Gastroesophageal sphincter (tissue), 4 donors: ENCODE measurements around the gene RASIP1. TPM values are rescaled to one million over a fixed set of nuclear protein-coding genes. Genes with fewer than 3 reads are reported as not detected.

Experiments
- ATAC-seq: fragments of 150-250 bp; one replicate; pipeline ENCODE4 v1.9.1; 2016; ENCODE audit warnings: mild to moderate bottlenecking, moderate library complexity
- H3K27ac ChIP-seq, 4 donors: fragments of 200-600 bp; sonication (generic) in 3 of 4; 1 replicate in 3 of 4; 2 replicates in 1 of 4; pipeline ENCODE4 v1.5.1; 2016 to 2019
- H3K27me3 ChIP-seq: fragments of 200-600 bp; sonication (generic); one replicate; pipeline ENCODE4 v1.5.1; 2019
- H3K36me3 ChIP-seq, 2 donors: fragments of 200-600 bp; sonication (generic); one replicate each; pipeline ENCODE4 v1.5.1; 2019; ENCODE audit warnings: control low read depth in 1 of 2
- H3K4me1 ChIP-seq, 3 donors: fragments of 200-600 bp; sonication (generic); 1 replicate in 2 of 3; 2 replicates in 1 of 3; pipeline ENCODE4 v1.5.1; 2016 to 2019; ENCODE audit warnings: control low read depth in 2 of 3
- H3K4me3 ChIP-seq, 2 donors: fragments of 200-600 bp; sonication (generic); one replicate each; pipeline ENCODE4 v1.5.1; 2019; ENCODE audit warnings: mild to moderate bottlenecking in 1 of 2, moderate library complexity in 1 of 2
- H3K9me3 ChIP-seq, 3 donors: fragments of 200-600 bp; sonication (generic); one replicate each; pipeline ENCODE4 v1.5.1; 2017 to 2019; ENCODE audit warnings: control low read depth in 2 of 3
- CTCF ChIP-seq, 4 experiments: fragments of 200-600 bp in 2 of 4; fragments of 450-650 bp in 2 of 4; sonication (generic) in 1 of 4; IDR thresholded peaks; one replicate each; pipeline ENCODE4 v1.5.1; 2017 to 2019; ENCODE audit warnings: antibody characterized with exemption in 4 of 4, mild to moderate bottlenecking in 2 of 4, moderate library complexity in 2 of 4
- EP300 ChIP-seq: sonication (generic); formaldehyde crosslinking; IDR thresholded peaks from one replicate; pipeline ENCODE4 v1.6.1; 2017; ENCODE audit warnings: antibody characterized with exemption, mild to moderate bottlenecking
- POLR2A ChIP-seq, 2 donors: fragments of 450-650 bp; IDR thresholded peaks; one replicate each; pipeline ENCODE4 v1.6.1; 2017; ENCODE audit warnings: antibody characterized with exemption in 2 of 2, mild to moderate bottlenecking in 2 of 2, moderate library complexity in 1 of 2
- POLR2AphosphoS5 ChIP-seq: sonication (generic); formaldehyde crosslinking; IDR thresholded peaks from one replicate; pipeline ENCODE4 v1.6.1; 2017; ENCODE audit warnings: antibody characterized with exemption
- WGBS, 2 donors: methylation state at CpG; one replicate each; pipeline ENCODE4 v1.1.5; 2018; ENCODE audit warnings: low coverage in 1 of 2; 5-methylcytosine and 5-hydroxymethylcytosine counted together
- total RNA-seq, 4 donors: library from RNA; depleted of rRNA; stranded (reverse); fragments of >200 nt; gene quantifications; one replicate each; pipeline ENCODE4 v1.1.0, GENCODE V29; 2016

Gene RASIP1
- total RNA-seq, 4 donors from 2014 or later, result 9.8 to 16.4 (median 10.3) TPM

GRCh38 chr19:48674216-48674809, 66.1 kb downstream of the RASIP1 start:
- H3K4me3 ChIP-seq, result no peak overlapping the region
- ATAC-seq, result no peak
- no peak for TF ChIP-seq POLR2AphosphoS5
- H3K9me3 ChIP-seq, result no peaks in the 10 kb centered on the region
- H3K36me3 ChIP-seq, result no peaks in the 10 kb centered on the region
- H3K27ac ChIP-seq, result no peak overlapping the region
- H3K4me1 ChIP-seq, result peaks cover 0 to 11% (median 6%) of the 10 kb centered on the region in 3 donors
- H3K27me3 ChIP-seq, result no peaks in the 10 kb centered on the region
- no CpG with 5 or more reads among the region's 19 CpGs for WGBS, 2 donors

GRCh38 chr19:48673436-48674100, 66.8 kb downstream of the RASIP1 start:
- TF ChIP-seq EP300, result no peak
- no peak for TF ChIP-seq POLR2A (IDR thresholded peaks at IDR 0.05)
- no peak for TF ChIP-seq POLR2AphosphoS5
- TF ChIP-seq CTCF (IDR thresholded peaks at IDR 0.05), result no peak
- H3K9me3 ChIP-seq, result no peaks in the 10 kb centered on the region
- H3K4me1 ChIP-seq, result peaks cover 0 to 11% (median 6%) of the 10 kb centered on the region in 3 donors
- no peaks in the 10 kb centered on the region for H3K27me3 ChIP-seq
- ATAC-seq, result no peak
- no peak overlapping the region for H3K4me3 ChIP-seq
- H3K36me3 ChIP-seq, result no peaks in the 10 kb centered on the region
- 10 to 77% methylated on average over 2 to 4 of the region's 25 CpGs for WGBS, 2 donors
- no peak overlapping the region for H3K27ac ChIP-seq

- Histone ChIP-seq H3K27me3 (no peaks in the 10 kb centered on the region), H3K9me3 (no peaks in the 10 kb centered on the region), H3K4me1 (peaks cover 0 to 11% (median 6%) of the 10 kb centered on the region in 3 donors), H3K36me3 (no peaks in the 10 kb centered on the region), H3K4me3 (no peak within 1 kb of the TSS), H3K27ac (no peak within 1 kb of the TSS)
- TF ChIP-seq EP300 (no peak), POLR2A (IDR thresholded peaks at IDR 0.05) (no peak), CTCF (IDR thresholded peaks at IDR 0.05) (no peak), POLR2AphosphoS5 (no peak)
- ATAC-seq, result no peak
- WGBS, 2 donors, result 42% methylated on average over 2 of the region's 25 CpGs; no CpG with 5 or more reads in 1 of the 2 donors
These were observed 67.4 kb downstream of the RASIP1 start, which contains the start of gene NTN5 for GRCh38 chr19:48672994-48673393. TSS of gene NTN5 (minus strand) at chr19:48673017. CDS start at chr19:48670986, 2,031 bp downstream.

- H3K4me1 ChIP-seq, result peaks cover 0 to 11% (median 6%) of the 10 kb centered on the region in 3 donors
- ATAC-seq, result no peak
- H3K36me3 ChIP-seq, result no peaks in the 10 kb centered on the region
- H3K27me3 ChIP-seq, result no peaks in the 10 kb centered on the region
- H3K27ac ChIP-seq, result no peak overlapping the region
- TF ChIP-seq POLR2AphosphoS5, result no peak
- TF ChIP-seq CTCF (IDR thresholded peaks at IDR 0.05), result no peak
- no peak for TF ChIP-seq POLR2A (IDR thresholded peaks at IDR 0.05)
- no peak for TF ChIP-seq EP300
- H3K9me3 ChIP-seq, result no peaks in the 10 kb centered on the region
- H3K4me3 ChIP-seq, result no peak overlapping the region
- WGBS, 2 donors, result 45 to 79% methylated on average over 2 to 6 of the region's 10 CpGs
These were observed 68.9 kb downstream of the RASIP1 start for GRCh38 chr19:48671446-48671995.

GRCh38 chr19:48670699-48671445, 69.5 kb downstream of the RASIP1 start:
- no peak for ATAC-seq
- no peak overlapping the region for H3K27ac ChIP-seq
- H3K4me3 ChIP-seq, result no peak overlapping the region
- no peaks in the 10 kb centered on the region for H3K27me3 ChIP-seq
- peaks cover 0 to 10% (median 6%) of the 10 kb centered on the region in 3 donors for H3K4me1 ChIP-seq
- WGBS, 2 donors, result 67 to 75% methylated on average over 2 to 13 of the region's 21 CpGs
- H3K36me3 ChIP-seq, result no peaks in the 10 kb centered on the region
- TF ChIP-seq POLR2A (IDR thresholded peaks at IDR 0.05), result no peak
- no peak for TF ChIP-seq EP300
- TF ChIP-seq POLR2AphosphoS5, result no peak
- no peaks in the 10 kb centered on the region for H3K9me3 ChIP-seq

Other genes starting within 250 kb of the RASIP1 start
- 1 to 10 TPM in 1 of 4 donors, under 1 TPM in 3; 0.13 to 1.2 (median 0.30) TPM for gene LMTK3, start 228.8 kb downstream of the RASIP1 start, total RNA-seq
- gene SULT2B1, start 188.4 kb downstream of the RASIP1 start, total RNA-seq, result 1 to 10 TPM in 2 of 4 donors, under 1 TPM in 1, not detected in 1; 0.93 to 3.9 (median 1.0) TPM
- gene SPACA4, start 133.9 kb downstream of the RASIP1 start, total RNA-seq, result not detected
- gene FAM83E, start 125.5 kb downstream of the RASIP1 start, total RNA-seq, result 1 to 10 TPM in 1 of 4 donors, not detected in 3; 1.5 TPM
- gene RPL18, start 121.4 kb downstream of the RASIP1 start, total RNA-seq, result 1,000 to 10,000 TPM; 1,261 to 2,300 (median 1,588) TPM
- gene SPHK2, start 121.1 kb downstream of the RASIP1 start, total RNA-seq, result 10 to 100 TPM in 3 of 4 donors, 1 to 10 TPM in 1; 7.2 to 17.9 (median 13.7) TPM
- gene DBP, start 103.2 kb downstream of the RASIP1 start, total RNA-seq, result 10 to 100 TPM in 2 of 4 donors, 1 to 10 TPM in 2; 2.9 to 16.8 (median 8.9) TPM
- gene CA11, start 94.4 kb downstream of the RASIP1 start, total RNA-seq, result 10 to 100 TPM in 3 of 4 donors, 1 to 10 TPM in 1; 10.0 to 28.5 (median 12.5) TPM
- gene NTN5, start 67.6 kb downstream of the RASIP1 start, total RNA-seq, result 1 to 10 TPM in 2 of 4 donors, under 1 TPM in 1, not detected in 1; 0.78 to 2.3 (median 1.1) TPM
- gene FUT2, start 44.6 kb downstream of the RASIP1 start, total RNA-seq, result 1 to 10 TPM in 1 of 4 donors, not detected in 3; 3.4 TPM
- gene MAMSTR, start 20.9 kb downstream of the RASIP1 start, total RNA-seq, result 1 to 10 TPM in 2 of 4 donors, under 1 TPM in 2; 0.25 to 3.7 (median 1.3) TPM
- under 1 TPM in 1 of 4 donors, not detected in 3; 0.27 TPM for gene IZUMO1, start 6.3 kb upstream of the RASIP1 start, total RNA-seq
- gene FUT1, start 12.0 kb upstream of the RASIP1 start, total RNA-seq, result 1 to 10 TPM in 3 of 4 donors, under 1 TPM in 1; 0.54 to 3.5 (median 2.6) TPM
- gene FGF21, start 14.9 kb upstream of the RASIP1 start, total RNA-seq, result not detected
- 10 to 100 TPM; 46.6 to 77.8 (median 57.8) TPM for gene BCAT2, start 70.4 kb upstream of the RASIP1 start, total RNA-seq
- gene HSD17B14, start 95.9 kb upstream of the RASIP1 start, total RNA-seq, result 10 to 100 TPM in 2 of 4 donors, 1 to 10 TPM in 2; 5.3 to 12.5 (median 8.2) TPM
- 10 to 100 TPM; 11.4 to 29.2 (median 18.1) TPM for gene PLEKHA4, start 128.0 kb upstream of the RASIP1 start, total RNA-seq
- 10 to 100 TPM; 53.9 to 70.0 (median 60.9) TPM for gene PPP1R15A, start 131.8 kb upstream of the RASIP1 start, total RNA-seq
- 1 to 10 TPM in 1 of 4 donors, not detected in 3; 2.0 TPM for gene TULP2, start 158.1 kb upstream of the RASIP1 start, total RNA-seq
- 100 to 1,000 TPM; 188 to 326 (median 279) TPM for gene NUCB1, start 159.7 kb upstream of the RASIP1 start, total RNA-seq
- under 1 TPM in 1 of 4 donors, not detected in 3; 0.81 TPM for gene DHDH, start 193.1 kb upstream of the RASIP1 start, total RNA-seq
- 10 to 100 TPM; 31.5 to 40.8 (median 34.8) TPM for gene BAX, start 214.3 kb upstream of the RASIP1 start, total RNA-seq
- gene FTL, start 224.7 kb upstream of the RASIP1 start, total RNA-seq, result 1,000 to 10,000 TPM; 2,478 to 4,094 (median 2,824) TPM